Measurements from ENCODE around the gene STRIT1. TPM values are rescaled to one million over a fixed set of nuclear protein-coding genes. Genes with fewer than 3 reads are reported as not detected.
"Not testable (repeated sequence)": the region's sequence is repeated elsewhere in the genome, so short reads cannot be mapped to it uniquely, and the experiment has no call there.

Gene STRIT1
- polyA plus RNA-seq, 4 donors, result 2.3 to 2.8 (median 2.3) TPM; not detected in 1

- DNase-seq (ENCODE audit: low read depth in 4 of 4, low spot score in 3 of 4), result no peak
Observed at GRCh38 chr3:155316426-155316825, 22.9 kb upstream of the STRIT1 start.

GRCh38 chr3:155313916-155314315 is 20.4 kb upstream of the STRIT1 start:
- DNase-seq (ENCODE audit: low read depth in 4 of 4, low spot score in 3 of 4), result no peak

- no peak for DNase-seq (ENCODE audit: low read depth in 4 of 4, low spot score in 3 of 4)
Observed at GRCh38 chr3:155313300-155313699, 19.8 kb upstream of the STRIT1 start.

- DNase-seq (ENCODE audit: low read depth in 4 of 4, low spot score in 3 of 4), result no peak
Observed at GRCh38 chr3:155312781-155313180, 19.3 kb upstream of the STRIT1 start.

DNA sequence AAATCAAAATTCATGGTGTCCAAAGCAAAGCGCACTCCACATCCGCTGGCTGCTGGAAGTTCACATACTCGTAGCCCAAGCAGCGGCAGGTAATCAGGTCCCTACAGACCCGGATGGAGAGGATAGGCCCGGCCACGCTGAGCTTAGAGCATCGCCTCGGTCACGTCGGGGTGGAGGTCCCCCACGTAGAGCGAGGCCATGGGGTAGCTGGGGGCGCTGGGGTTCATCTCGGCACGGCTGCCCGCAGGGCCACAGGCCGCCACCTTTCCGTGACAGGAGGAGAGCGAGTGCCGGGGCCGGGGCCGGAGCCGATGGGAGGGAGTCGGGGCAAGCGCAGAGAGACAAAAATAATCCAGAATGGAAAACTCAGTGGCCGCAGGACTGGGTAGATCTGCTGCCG is 16.1 kb upstream of the STRIT1 start:
- DNase-seq (ENCODE audit: low read depth in 4 of 4, low spot score in 3 of 4), result no peak

DNA sequence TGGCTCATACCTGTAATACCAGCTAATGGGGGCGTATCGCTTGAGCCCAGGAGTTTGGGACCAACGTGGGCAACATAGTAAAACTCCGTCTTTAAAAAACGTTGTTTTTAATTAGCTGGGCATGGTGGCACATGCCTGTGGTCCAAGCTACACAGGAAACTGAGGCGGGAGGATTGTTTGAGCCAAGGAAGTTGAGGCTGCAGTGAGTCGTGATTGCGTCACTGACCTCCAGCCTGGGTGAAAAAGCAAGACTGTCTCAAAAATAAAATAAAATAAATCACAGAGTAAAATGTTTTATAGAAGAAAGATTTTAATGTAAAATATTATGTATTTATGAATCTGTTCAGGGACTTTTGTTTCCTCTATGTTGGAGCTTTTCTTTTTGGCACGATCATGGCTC is 15.3 kb upstream of the STRIT1 start:
- no peak for DNase-seq (ENCODE audit: low read depth in 4 of 4, low spot score in 3 of 4)

- no peak for DNase-seq (ENCODE audit: low read depth in 4 of 4, low spot score in 3 of 4)
Observed at GRCh38 chr3:155307183-155307582, 13.7 kb upstream of the STRIT1 start.

- DNase-seq (ENCODE audit: low read depth in 4 of 4, low spot score in 3 of 4), result no peak
Observed at GRCh38 chr3:155304394-155304793, 10.9 kb upstream of the STRIT1 start.

GRCh38 chr3:155303540-155304097 is 10.1 kb upstream of the STRIT1 start:
- no peak for DNase-seq (ENCODE audit: low read depth in 4 of 4, low spot score in 3 of 4)

DNA sequence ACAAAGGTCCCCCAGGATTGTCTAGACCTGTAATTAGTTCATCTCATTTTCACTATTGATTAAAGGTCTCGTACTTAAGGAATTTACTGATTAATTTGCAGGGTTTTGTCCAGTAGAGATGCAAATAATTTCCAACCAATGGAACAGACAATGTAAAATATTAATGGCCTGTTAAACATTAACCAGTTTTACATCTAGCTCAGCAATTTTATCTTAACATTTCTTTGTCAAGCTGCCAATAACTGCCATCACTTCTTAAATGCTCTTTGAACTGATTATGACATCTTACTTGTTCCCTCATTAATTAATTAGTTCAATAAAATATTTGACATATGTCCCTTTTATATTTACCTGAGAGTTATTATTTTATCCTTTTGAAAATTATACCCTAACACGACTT is 9.4 kb upstream of the STRIT1 start:
- DNase-seq (ENCODE audit: low read depth in 4 of 4, low spot score in 3 of 4), result no peak

DNA sequence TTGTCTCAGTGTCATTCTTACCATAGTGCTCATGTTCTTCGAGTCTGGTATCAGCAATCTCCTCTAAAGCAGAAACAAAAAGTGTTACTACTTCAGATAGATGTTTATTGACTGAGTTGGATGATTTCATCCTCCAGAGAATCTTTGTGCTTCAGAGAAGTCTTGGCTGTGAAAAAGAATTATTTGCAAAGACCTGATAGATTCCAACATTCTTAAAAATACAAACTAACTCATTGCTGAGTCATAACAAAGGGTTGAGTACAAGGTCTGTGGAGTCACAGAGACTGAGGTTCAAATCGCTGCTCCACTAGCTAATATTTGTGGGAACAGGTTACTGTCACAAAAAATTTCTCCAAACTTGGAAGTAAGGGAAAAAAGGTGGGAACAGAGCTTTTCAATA is 9.0 kb upstream of the STRIT1 start:
- no peak for DNase-seq (ENCODE audit: low read depth in 4 of 4, low spot score in 3 of 4)

DNA sequence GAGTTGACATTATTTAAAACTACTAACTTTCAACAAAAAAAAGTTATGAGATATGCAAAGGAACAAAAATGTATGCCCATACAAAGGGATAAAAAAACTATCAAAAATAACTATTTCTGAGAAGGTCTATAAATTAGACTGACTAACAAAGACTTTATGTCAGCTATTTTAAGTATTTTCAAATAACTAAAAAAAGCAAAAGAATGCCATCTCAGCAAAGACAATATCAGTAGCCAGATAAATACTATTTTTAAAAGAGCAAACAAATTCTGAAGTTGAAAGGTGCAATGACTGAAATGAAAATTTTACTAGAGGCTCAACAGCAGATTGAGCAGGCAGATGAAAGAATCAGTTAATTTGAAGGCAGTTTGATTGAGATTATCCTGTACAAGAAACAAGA is 3.6 kb upstream of the STRIT1 start:
- DNase-seq (ENCODE audit: low read depth in 4 of 4, low spot score in 3 of 4), result no peak

DNA sequence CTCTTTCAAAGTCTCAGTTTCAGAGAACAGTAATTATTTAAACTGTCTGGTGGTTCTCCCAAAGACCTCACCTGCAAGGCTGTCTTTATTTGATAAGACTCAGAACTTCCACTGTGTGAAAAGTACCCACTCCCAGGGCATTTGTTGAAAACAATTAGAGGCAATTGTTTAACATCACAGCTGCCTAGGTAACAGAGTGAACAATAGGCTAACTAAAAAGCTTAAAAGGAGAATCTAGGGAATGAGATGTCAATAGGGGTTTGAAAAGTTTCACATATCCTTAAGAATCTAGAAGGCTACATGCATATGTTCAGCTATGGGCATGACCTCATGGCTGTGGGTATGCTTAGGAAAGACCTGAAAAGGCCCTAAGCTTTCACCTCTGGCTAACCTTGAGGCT is 2.9 kb upstream of the STRIT1 start:
- DNase-seq (ENCODE audit: low read depth in 4 of 4, low spot score in 3 of 4), result no peak

GRCh38 chr3:155292693-155293092 is 790 bp downstream of the STRIT1 start:
- DNase-seq (ENCODE audit: low read depth in 4 of 4, low spot score in 3 of 4), result no peak

GRCh38 chr3:155292133-155292532 is 1.4 kb downstream of the STRIT1 start:
- DNase-seq (ENCODE audit: low read depth in 4 of 4, low spot score in 3 of 4), result no peak

DNA sequence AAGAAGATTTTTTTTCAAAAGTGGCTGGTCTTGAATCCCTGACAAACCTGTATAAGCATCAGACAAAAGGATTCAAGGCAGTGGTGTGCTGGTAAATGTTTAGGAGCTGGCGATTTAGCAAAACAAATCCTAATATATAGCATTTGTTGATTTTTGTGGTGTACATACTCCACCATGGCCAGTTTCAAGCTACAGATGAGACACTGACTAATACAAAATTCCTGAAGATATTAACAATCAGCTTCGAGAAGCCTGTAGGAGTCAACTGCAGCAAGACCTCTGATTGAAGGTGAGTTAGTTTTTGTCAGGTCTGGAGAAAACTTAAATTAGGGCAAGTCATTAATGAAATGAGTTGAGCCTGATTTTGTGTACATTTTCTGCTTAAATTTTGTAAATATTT is 6.7 kb downstream of the STRIT1 start:
- no peak for DNase-seq (ENCODE audit: low read depth in 4 of 4, low spot score in 3 of 4)

DNA sequence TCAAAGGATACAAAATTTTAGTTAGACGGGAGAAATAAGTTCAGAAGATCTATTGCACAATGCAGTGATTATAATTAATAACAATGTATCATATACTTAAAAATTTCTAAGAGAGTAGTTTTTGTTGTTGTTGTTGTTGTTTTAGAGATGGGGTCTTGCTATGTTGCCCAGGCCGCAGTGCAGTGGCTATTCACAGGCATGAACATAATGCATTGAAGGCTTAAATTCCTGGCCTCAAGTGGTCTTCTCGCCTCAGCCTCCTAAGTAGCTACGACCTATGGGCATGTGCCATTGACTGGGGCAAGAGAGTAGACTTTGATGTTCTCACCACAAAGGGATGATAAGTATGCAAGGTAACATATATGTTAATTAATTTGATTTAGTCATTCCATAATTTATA is 7.5 kb downstream of the STRIT1 start:
- DNase-seq (ENCODE audit: low read depth in 4 of 4, low spot score in 3 of 4), result no peak

GRCh38 chr3:155283092-155284056 is 10.1 kb downstream of the STRIT1 start:
- DNase-seq (ENCODE audit: low read depth in 4 of 4, low spot score in 3 of 4), result no peak

- no peak for DNase-seq (ENCODE audit: low read depth in 4 of 4, low spot score in 3 of 4)
Observed at GRCh38 chr3:155282385-155283091, 10.9 kb downstream of the STRIT1 start.

GRCh38 chr3:155281912-155282311 is 11.6 kb downstream of the STRIT1 start:
- no peak for DNase-seq (ENCODE audit: low read depth in 4 of 4, low spot score in 3 of 4)

- DNase-seq (ENCODE audit: low read depth in 4 of 4, low spot score in 3 of 4), result not testable (repeated sequence)
Observed at GRCh38 chr3:155276089-155276488, 17.4 kb downstream of the STRIT1 start.

Measured in left renal pelvis (tissue), 4 donors.